ENCODE results near the gene PARN.

GRCh38 chr16:14454391-14454790 lies 175.7 kb downstream of the PARN start:
- TF ChIP-seq SMC3 (conservative IDR thresholded peaks at IDR 0.05; ENCODE audit: poor library complexity) (no peak), CTCF (IDR thresholded peaks at IDR 0.05; ENCODE audit: poor library complexity, severe bottlenecking) (no peak), EP300 (conservative IDR thresholded peaks at IDR 0.05; ENCODE audit: poor library complexity, severe bottlenecking) (no peak), REST (IDR thresholded peaks at IDR 0.05; ENCODE audit: borderline replicate concordance) (no peak), POLR2AphosphoS5 (IDR thresholded peaks at IDR 0.05) (no peak), EZH2 (IDR thresholded peaks at IDR 0.05; ENCODE audit: borderline replicate concordance, insufficient read depth, low read length, poor library complexity, severe bottlenecking) (no peak), TAF1 (IDR thresholded peaks at IDR 0.05; ENCODE audit: low read depth) (no peak), RAD21 (conservative IDR thresholded peaks at IDR 0.05) (no peak), MXI1 (conservative IDR thresholded peaks at IDR 0.05; ENCODE audit: poor library complexity, severe bottlenecking) (no peak)

Data from neural cell (in vitro differentiated cells).